ENCODE results near the gene CAB39L.

CAB39L gene

GRCh38 chr13:49399801-49400472 lies 43.9 kb downstream of the CAB39L start:
- H3K4me3 ChIP-seq (ENCODE audit: control insufficient read depth, low read depth, low read length), result no peak overlapping the region
- no peak for TF ChIP-seq CTCF (IDR thresholded peaks at IDR 0.05; ENCODE audit: control insufficient read depth, insufficient read depth, low read depth, low read length, missing control alignments)
- no peak for DNase-seq (ENCODE audit: low read depth)

GRCh38 chr13:49395878-49396380 lies 47.9 kb downstream of the CAB39L start:
- no peak overlapping the region for H3K4me3 ChIP-seq (ENCODE audit: control insufficient read depth, low read depth, low read length)
- no peak for TF ChIP-seq CTCF (IDR thresholded peaks at IDR 0.05; ENCODE audit: control insufficient read depth, insufficient read depth, low read depth, low read length, missing control alignments)
- no peak for DNase-seq (ENCODE audit: low read depth)

- H3K4me3 ChIP-seq (ENCODE audit: control insufficient read depth, low read depth, low read length), result no peak overlapping the region
- TF ChIP-seq CTCF (IDR thresholded peaks at IDR 0.05; ENCODE audit: control insufficient read depth, insufficient read depth, low read depth, low read length, missing control alignments), result no peak
- no peak for DNase-seq (ENCODE audit: low read depth)
Measured at GRCh38 chr13:49395451-49395865, 48.4 kb downstream of the CAB39L start.

GRCh38 chr13:49388091-49388635 lies 55.7 kb downstream of the CAB39L start:
- TF ChIP-seq CTCF (IDR thresholded peaks at IDR 0.05; ENCODE audit: control insufficient read depth, insufficient read depth, low read depth, low read length, missing control alignments), result no peak
- DNase-seq (ENCODE audit: low read depth), result no peak
- H3K4me3 ChIP-seq (ENCODE audit: control insufficient read depth, low read depth, low read length), result no peak overlapping the region

- DNase-seq (ENCODE audit: low read depth), result no peak
- TF ChIP-seq CTCF (IDR thresholded peaks at IDR 0.05; ENCODE audit: control insufficient read depth, insufficient read depth, low read depth, low read length, missing control alignments), result no peak
- no peak overlapping the region for H3K4me3 ChIP-seq (ENCODE audit: control insufficient read depth, low read depth, low read length)
Measured at GRCh38 chr13:49386664-49387063, 57.2 kb downstream of the CAB39L start.

- H3K4me3 ChIP-seq (ENCODE audit: control insufficient read depth, low read depth, low read length), result no peak overlapping the region
- no peak for DNase-seq (ENCODE audit: low read depth)
- TF ChIP-seq CTCF (IDR thresholded peaks at IDR 0.05; ENCODE audit: control insufficient read depth, insufficient read depth, low read depth, low read length, missing control alignments), result no peak
Measured at GRCh38 chr13:49376121-49376520, 67.7 kb downstream of the CAB39L start.

Measured in AG09309 (cell line).